Activated CD4-positive, alpha-beta T cell treated with anti-CD3 and anti-CD28 coated beads, Interleukin-2, amount 10 ng/mL, durations not matched to agents 24 days and 14 days (primary cell): ENCODE results near the gene SHH. TPM values are rescaled to one million over a fixed set of nuclear protein-coding genes. Genes with fewer than 3 reads are reported as not detected.

Experiments used
- DNase-seq: peaks from one replicate; pipeline ENCODE4 v3.0.0; 2022
- H3K27ac Mint-ChIP-seq: one replicate; pipeline ENCODE4 v1.8.0; 2022; ENCODE audit warnings: mild to moderate bottlenecking, mixed read lengths
- H3K27me3 Mint-ChIP-seq: one replicate; pipeline ENCODE4 v1.8.0; 2022; ENCODE audit warnings: mixed read lengths
- H3K36me3 Mint-ChIP-seq: one replicate; pipeline ENCODE4 v1.8.0; 2022; ENCODE audit warnings: low read depth, mild to moderate bottlenecking, mixed read lengths
- H3K4me1 Mint-ChIP-seq: one replicate; pipeline ENCODE4 v1.8.0; 2021; ENCODE audit warnings: mixed read lengths
- H3K4me3 Mint-ChIP-seq: one replicate; pipeline ENCODE4 v1.8.0; 2022; ENCODE audit warnings: mild to moderate bottlenecking, moderate library complexity, mixed read lengths
- H3K9me3 Mint-ChIP-seq: one replicate; pipeline ENCODE4 v1.8.0; 2021; ENCODE audit warnings: mixed read lengths
- intact Hi-C: fragments of 100-400 bp; cut with micrococcal nuclease; formaldehyde crosslinking; loops from one replicate; pipeline ENCODE4 v1.15.1; 2023
- total RNA-seq: library from RNA; stranded (reverse); gene quantifications from 2 replicates; pipeline ENCODE4 v1.2.3, GENCODE V29; 2022

SHH gene
- total RNA-seq, 1 donor from 2014 or later = not detected

DNA sequence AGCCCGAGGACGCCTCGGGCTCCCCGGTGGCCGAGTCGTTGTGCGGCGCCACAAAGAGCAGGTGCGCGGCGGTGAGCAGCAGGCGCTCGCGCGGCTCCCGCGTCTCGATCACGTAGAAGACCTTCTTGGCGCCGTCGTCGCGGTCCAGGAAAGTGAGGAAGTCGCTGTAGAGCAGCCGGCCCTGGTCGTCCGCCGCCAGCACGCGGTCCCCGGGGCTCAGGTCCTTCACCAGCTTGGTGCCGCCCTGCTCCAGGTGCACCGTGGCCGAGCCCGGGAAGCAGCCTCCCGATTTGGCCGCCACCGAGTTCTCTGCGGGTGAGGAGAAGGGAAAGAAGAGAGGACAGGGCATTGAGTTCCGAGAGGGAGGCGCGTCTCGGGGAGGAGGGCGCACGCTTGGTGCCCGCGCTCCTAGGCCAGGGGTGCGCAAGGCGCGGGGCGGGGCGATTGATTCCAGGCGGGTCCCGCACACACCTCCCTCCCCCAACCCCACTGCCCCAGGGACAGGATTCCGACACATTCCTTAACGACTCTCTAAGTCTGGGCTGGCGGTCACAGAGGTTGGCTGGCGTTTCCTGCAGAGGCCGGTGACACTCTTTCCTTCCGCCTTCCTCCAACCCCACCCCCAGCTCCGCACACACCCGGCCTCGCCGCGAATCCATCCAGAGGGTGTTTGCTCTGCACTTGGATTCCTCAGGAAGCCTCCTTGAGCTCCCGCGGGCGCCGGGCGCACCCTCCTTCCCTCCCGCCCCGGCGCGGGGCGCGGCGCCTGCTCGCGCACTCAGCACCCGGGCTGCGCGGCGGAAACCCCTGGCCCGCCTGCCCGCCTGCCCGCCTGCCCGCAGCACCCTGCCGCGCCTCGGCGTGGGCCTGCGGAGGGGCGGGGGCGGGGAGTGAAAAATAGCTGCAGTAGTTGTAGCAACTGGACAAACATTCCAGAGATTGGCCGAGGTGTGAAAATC is 8.6 kb downstream of the SHH start:
- H3K27me3 Mint-ChIP-seq = peaks cover 64% of the 10 kb centered on the region
- H3K9me3 Mint-ChIP-seq = no peaks in the 10 kb centered on the region
- H3K36me3 Mint-ChIP-seq = no peaks in the 10 kb centered on the region
- intact Hi-C loops = loop anchor here (1.0 to 10.0 kb wide), 4 partner anchors 9 to 1205 kb away; partner anchors contain the start of gene SHH
- H3K27ac Mint-ChIP-seq = peak overlapping the region; percentile 53
- DNase-seq = peak; percentile 71
- H3K4me1 Mint-ChIP-seq = peaks cover 16% of the 10 kb centered on the region
- peak overlapping the region; percentile 81 for H3K4me3 Mint-ChIP-seq

DNA sequence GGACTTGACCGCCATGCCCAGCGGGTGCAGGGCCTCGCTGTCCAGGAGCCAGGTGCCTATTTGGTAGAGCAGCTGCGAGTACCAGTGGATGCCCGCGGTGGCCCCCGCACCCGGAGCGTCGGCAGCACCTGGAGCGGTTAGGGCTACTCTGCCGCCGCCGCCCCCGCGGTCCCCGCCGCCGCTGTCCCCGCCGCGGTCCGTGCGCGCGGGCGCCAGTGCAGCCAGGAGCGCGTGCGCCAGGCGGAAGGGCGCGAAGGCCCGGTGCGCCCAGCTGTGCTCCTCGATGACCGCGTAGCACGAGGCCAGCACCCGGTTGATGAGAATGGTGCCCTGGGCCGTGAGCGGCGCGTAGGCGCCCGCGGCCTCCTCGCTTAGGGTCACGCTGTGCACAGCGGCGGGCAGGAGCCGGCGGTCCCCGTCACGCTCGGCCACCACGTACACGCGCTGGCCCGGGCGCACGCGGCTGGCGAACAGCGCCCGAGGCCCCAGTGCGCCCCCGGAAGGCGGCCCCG is 9.3 kb downstream of the SHH start:
- H3K27ac Mint-ChIP-seq = no peak overlapping the region
- no peaks in the 10 kb centered on the region for H3K36me3 Mint-ChIP-seq
- DNase-seq = no peak
- peaks cover 20% of the 10 kb centered on the region for H3K4me1 Mint-ChIP-seq
- no peaks in the 10 kb centered on the region for H3K9me3 Mint-ChIP-seq
- H3K4me3 Mint-ChIP-seq = peak overlapping the region; percentile 81
- peaks cover 69% of the 10 kb centered on the region for H3K27me3 Mint-ChIP-seq
- intact Hi-C loops = loop anchor here (1.0 to 10.0 kb wide), 2 partner anchors 9 to 812 kb away; partner anchors contain the start of gene SHH

DNA sequence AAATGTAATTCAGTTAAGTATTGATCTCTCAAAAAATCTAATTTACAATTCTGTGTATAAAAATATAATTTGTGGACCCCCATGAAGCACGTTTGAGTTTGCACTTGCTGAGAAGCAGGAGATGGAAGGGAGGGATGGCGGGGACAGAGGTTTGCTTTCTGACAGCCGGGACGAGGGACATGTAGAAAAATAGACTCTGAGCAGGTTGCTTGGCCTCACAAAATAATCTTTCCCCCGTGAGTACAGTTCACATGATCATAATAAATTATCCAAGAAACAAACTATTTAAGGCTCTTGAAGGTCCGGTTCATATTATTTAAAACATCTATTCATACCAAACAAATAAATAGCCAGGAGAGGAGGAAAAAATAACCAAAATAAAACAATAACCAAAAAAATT is 10.0 kb downstream of the SHH start:
- Mint-ChIP-seq H3K27me3 (peaks cover 62% of the 10 kb centered on the region), H3K36me3 (no peaks in the 10 kb centered on the region), H3K27ac (no peak overlapping the region), H3K4me1 (peaks cover 15% of the 10 kb centered on the region), H3K4me3 (no peak overlapping the region), H3K9me3 (no peaks in the 10 kb centered on the region)
- intact Hi-C loops = loop anchor here (10.0 kb wide), 1 partner anchor 813 kb away; no protein-coding TSS in a partner anchor
- no peak for DNase-seq

DNA sequence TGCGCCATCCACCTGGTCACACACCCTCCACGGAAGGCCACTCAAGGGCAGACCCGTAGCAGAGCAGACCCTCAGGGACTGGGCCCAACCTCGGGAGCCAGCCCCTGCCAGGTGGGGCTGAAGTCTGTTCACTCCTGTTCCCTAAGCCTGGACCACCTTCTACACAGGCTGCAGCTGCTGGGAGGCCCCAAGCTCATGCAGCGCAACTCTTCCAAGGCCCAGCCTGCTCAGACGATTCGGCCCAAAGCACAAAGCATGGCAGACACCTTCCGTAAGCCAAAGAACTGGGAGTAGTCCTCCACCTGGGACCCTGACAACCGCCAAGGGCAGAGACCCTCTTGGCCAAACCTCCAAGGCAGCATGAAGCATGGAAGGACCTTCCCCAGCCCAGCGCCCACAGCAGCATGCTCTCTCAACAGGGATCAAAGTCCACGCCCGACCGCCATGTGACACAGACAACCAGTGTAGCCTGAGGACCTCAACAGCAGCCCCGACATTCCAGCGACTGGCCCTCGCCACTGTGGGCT is 11.5 kb downstream of the SHH start:
- no peaks in the 10 kb centered on the region for H3K36me3 Mint-ChIP-seq
- peaks cover 11% of the 10 kb centered on the region for H3K4me1 Mint-ChIP-seq
- H3K4me3 Mint-ChIP-seq = no peak overlapping the region
- no peaks in the 10 kb centered on the region for H3K9me3 Mint-ChIP-seq
- no peak for DNase-seq
- intact Hi-C loops = loop anchor here (10.0 kb wide), 1 partner anchor 814 kb away; no protein-coding TSS in a partner anchor
- H3K27ac Mint-ChIP-seq = no peak overlapping the region
- H3K27me3 Mint-ChIP-seq = peaks cover 50% of the 10 kb centered on the region

DNA sequence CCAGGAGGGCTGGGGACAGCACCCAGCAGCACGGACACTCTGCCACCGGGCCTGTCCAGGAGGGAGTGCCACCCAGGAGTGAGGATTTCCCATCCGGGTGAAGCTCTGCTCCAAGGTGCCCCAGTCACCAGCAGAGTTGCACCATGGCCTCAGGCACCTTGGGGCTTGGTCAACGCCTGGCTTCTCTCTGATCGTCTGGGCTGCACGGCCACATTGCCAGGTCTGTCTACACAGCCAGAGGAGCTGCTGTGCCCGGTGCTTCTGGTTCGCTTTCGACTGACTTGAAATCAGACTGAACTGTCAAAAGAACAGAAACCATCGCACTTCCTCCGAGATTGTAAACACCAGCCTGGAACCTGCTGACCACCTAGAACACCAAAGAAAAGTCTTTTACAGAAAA is 12.0 kb downstream of the SHH start:
- Mint-ChIP-seq H3K36me3 (no peaks in the 10 kb centered on the region), H3K4me3 (no peak overlapping the region), H3K9me3 (no peaks in the 10 kb centered on the region), H3K4me1 (peaks cover 10% of the 10 kb centered on the region), H3K27me3 (peaks cover 51% of the 10 kb centered on the region), H3K27ac (no peak overlapping the region)
- intact Hi-C loops = loop anchor here (10.0 kb wide), 1 partner anchor 814 kb away; no protein-coding TSS in a partner anchor
- DNase-seq = no peak

DNA sequence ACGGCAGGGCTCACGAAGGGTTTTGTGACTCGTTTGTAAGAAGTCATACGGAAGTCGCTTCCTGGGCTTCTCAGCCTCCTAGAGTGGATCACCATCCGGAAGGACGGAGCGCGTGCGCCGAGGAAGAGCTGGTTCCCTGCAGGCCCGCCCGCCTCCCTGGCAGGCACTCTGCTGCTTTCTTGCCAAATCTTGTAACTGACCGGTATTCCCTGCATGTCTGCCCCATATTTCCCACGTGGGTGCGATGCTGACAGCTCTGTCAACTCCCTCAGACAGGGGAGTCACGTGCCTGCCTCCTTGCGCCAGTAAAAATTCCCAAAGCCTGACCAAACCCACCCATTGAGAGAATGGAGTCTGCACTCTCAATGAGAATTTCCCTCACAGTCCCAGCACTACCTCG is 12.7 kb downstream of the SHH start:
- H3K27me3 Mint-ChIP-seq = peaks cover 49% of the 10 kb centered on the region
- H3K27ac Mint-ChIP-seq = no peak overlapping the region
- no peaks in the 10 kb centered on the region for H3K9me3 Mint-ChIP-seq
- no peaks in the 10 kb centered on the region for H3K36me3 Mint-ChIP-seq
- intact Hi-C loops = no loop called here
- peaks cover 8% of the 10 kb centered on the region for H3K4me1 Mint-ChIP-seq
- no peak for DNase-seq
- H3K4me3 Mint-ChIP-seq = no peak overlapping the region

DNA sequence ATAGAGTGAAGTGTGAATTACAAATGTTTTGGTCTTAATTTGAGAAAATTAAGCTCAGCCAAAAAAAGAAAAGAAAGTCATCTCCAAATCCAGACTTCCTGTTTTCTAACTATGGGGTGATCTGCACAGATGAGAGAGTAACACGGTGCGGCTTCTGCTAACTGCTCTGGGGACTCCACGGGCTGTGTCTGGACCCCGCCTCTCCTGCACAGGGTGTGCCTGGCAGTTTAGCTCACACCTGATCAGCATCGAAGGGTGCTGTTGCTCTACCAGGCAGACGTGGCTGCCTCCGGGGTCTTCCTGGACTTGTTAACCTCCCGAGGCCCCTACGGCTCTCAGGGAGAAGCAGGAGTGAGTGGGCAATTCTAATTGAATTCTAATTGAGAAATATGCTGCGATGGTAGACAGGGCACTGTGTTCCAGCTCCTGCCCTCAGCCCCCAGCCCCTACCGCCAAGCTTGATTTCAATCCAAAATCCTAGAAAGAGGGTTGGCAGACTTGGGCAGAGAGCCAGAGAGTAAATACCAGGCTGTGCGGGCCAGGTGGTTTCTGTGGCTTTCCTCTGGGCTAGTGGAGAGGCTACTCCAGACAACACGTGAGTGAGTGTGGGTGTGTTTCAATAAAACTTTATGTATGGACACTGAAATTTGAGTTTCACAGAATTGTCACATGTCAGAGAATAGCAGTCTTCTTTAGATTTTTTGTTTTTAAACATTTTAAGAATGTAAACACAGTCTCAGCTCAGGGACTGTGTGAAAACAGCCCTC is 13.4 kb downstream of the SHH start:
- Mint-ChIP-seq H3K4me1 (peaks cover 8% of the 10 kb centered on the region), H3K4me3 (no peak overlapping the region), H3K36me3 (no peaks in the 10 kb centered on the region), H3K27me3 (peaks cover 45% of the 10 kb centered on the region), H3K9me3 (no peaks in the 10 kb centered on the region), H3K27ac (no peak overlapping the region)
- intact Hi-C loops = no loop called here
- DNase-seq = no peak

DNA sequence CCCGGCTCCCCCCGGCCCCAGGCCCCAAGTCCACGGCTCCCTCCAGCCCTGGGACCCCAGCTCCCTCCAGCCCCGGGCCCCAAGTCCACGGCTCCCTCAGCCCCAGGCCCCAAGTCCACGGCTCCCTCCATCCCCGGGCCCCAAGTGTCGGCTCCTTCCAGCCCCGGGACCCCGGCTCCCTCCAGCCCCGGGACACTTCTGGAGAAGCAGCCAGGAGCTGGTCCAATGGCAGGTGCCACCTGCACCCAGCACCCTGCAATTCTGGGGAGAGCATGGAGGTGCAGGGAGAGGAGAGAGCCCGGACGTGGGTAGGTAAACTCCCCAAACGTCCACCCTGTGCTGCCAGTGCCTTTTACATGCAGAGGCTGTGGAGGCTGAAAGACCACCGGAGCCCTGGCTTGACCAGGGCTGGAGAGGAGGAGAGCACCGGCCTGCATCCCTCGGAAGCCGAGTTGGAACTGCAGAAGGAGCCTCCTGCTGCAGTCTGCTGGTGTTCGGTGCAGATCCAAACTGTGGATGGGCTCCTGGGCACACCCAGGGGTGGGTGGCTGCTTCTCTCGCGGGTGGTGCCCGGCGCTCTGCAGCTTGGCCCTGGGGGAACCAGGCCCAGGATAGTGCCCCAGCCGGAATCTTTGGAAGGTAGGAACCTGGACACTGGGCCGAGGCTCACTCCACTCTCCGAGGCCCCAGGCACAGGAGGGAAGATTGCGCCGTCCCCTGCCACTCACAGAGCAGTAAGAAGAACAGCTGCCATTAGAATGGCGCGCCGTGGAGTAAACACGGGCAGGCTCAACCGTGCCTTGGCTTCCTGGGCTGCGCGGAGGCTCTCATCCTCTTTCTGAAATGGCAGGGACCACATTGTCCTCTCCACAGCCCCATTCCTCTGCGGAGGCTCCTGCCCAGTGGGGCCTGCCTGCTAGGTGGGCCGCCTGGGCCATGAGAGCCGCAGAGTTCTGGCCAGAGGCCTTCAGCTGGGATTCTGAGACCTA is 14.7 kb downstream of the SHH start:
- no peak overlapping the region for H3K27ac Mint-ChIP-seq
- no peaks in the 10 kb centered on the region for H3K36me3 Mint-ChIP-seq
- intact Hi-C loops = loop anchor here (1.0 kb wide), 1 partner anchor 1020 kb away; no protein-coding TSS in a partner anchor
- DNase-seq = no peak
- H3K27me3 Mint-ChIP-seq = peaks cover 40% of the 10 kb centered on the region
- H3K4me3 Mint-ChIP-seq = no peak overlapping the region
- H3K9me3 Mint-ChIP-seq = no peaks in the 10 kb centered on the region
- peaks cover 6% of the 10 kb centered on the region for H3K4me1 Mint-ChIP-seq

DNA sequence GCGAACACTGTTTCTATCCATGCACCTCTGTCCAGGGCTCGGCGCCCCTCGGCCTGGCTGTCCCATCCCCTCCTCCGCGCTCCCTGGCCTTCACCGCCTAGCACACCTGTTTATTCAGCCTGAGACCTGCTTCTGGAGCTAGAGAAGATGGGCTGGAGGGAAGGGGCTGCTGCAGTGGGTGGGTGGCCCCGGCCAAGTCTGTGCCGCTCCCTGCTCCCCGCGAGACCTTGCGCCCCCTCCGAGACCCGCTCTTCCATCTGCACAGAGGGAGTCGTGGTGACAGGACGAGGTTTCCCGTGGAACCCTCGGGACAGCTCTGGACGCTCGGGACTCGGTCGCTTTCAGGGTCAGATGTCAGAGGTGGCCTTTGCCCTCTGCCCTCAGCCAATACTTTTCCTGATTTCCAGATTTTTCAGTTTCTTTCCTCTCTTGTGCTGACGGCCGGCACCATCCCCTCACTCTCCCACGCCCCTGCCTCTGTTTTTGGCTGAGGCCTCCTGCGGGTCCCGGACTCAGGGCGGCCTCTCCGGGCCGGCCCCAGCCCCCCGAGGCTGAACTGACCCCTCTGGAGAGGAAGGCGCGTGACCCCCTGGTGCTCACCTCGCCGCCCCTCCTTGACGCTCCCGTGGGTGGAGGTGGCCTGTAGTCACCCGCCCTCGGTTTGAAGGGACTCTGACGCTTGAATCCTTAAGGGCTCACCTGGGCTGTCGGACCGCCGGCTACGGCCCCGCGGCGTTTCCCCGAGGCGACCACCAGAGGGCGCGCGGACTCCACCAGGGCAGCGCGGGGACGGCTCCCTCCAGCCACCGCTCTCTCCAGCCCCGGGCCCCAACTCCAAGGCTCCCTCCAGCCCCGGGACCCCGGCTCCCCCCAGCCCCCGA is 15.6 kb downstream of the SHH start:
- H3K9me3 Mint-ChIP-seq = no peaks in the 10 kb centered on the region
- H3K4me3 Mint-ChIP-seq = no peak overlapping the region
- H3K27ac Mint-ChIP-seq = no peak overlapping the region
- H3K36me3 Mint-ChIP-seq = no peaks in the 10 kb centered on the region
- peaks cover 36% of the 10 kb centered on the region for H3K27me3 Mint-ChIP-seq
- H3K4me1 Mint-ChIP-seq = peaks cover 6% of the 10 kb centered on the region
- DNase-seq = peak; percentile 91
- intact Hi-C loops = loop anchor here (1.0 kb wide), 1 partner anchor 1021 kb away; no protein-coding TSS in a partner anchor

DNA sequence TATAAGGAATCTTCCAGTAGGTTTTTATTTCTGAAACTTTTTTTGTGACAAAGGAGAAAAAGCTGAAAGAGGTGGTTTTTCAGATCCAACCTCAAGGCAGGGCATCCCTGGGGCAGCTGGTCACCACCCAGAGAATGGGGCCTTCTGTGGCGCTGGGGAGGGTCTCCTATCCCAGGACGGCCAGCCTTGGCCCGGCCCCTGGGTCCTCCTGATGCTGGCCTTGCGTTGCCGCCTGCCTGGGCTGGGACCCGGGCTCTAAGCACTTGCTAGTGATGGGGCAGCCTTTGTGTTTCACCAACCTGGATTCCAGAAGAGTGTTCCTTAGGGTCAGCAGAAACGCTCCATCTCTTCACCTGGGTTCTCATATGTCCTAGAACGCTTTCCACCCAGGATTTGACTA is 16.3 kb downstream of the SHH start:
- H3K27me3 Mint-ChIP-seq = peaks cover 30% of the 10 kb centered on the region
- intact Hi-C loops = no loop called here
- H3K27ac Mint-ChIP-seq = no peak overlapping the region
- no peaks in the 10 kb centered on the region for H3K36me3 Mint-ChIP-seq
- H3K4me3 Mint-ChIP-seq = no peak overlapping the region
- DNase-seq = no peak
- H3K9me3 Mint-ChIP-seq = no peaks in the 10 kb centered on the region
- H3K4me1 Mint-ChIP-seq = peaks cover 6% of the 10 kb centered on the region

DNA sequence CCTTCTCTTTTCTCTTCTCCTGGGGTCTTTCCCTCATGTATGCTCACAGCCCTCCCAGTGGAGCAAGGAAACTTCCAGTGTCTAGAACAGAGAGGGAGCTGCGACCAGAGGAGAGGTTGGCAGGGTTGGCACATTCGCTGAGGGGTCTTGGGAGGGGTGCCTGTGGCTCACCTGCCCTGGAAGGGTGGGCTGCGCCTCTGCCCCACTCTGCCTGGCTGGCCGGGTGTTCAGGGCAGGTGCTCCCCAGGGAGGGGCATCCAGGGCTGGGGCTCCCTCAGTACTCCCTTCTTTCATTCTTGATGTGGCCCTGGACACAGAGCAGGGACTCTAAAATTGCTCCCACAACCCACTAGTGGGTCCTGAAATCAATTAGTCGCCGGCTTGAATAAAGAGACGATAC is 16.9 kb downstream of the SHH start:
- intact Hi-C loops = no loop called here
- no peaks in the 10 kb centered on the region for H3K9me3 Mint-ChIP-seq
- DNase-seq = no peak
- H3K36me3 Mint-ChIP-seq = no peaks in the 10 kb centered on the region
- H3K4me1 Mint-ChIP-seq = peaks cover 6% of the 10 kb centered on the region
- H3K4me3 Mint-ChIP-seq = no peak overlapping the region
- peaks cover 25% of the 10 kb centered on the region for H3K27me3 Mint-ChIP-seq
- no peak overlapping the region for H3K27ac Mint-ChIP-seq

DNA sequence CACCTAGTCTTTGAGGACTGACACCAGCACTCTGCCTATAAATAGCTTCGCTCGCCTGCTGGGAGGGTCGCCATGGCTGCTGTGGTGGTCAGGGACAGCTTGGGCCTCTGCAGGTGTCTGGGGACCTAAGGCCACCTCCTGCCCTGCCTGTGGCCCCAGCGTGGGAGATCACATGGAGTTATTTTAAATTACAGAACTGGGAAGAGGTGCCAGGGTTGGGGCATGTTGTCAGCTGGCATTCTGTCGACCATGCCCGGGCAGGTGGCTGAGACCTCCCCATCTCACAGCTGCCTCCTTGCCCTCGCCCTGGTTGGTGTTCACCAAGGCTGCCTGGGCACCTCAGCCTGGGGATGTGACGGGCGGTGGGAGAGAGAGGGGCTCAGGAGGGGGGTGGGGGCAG is 18.1 kb downstream of the SHH start:
- Mint-ChIP-seq H3K27ac (no peak overlapping the region), H3K4me3 (no peak overlapping the region), H3K27me3 (peaks cover 13% of the 10 kb centered on the region), H3K9me3 (no peaks in the 10 kb centered on the region), H3K36me3 (no peaks in the 10 kb centered on the region), H3K4me1 (peaks cover 6% of the 10 kb centered on the region)
- intact Hi-C loops = no loop called here
- no peak for DNase-seq
